H1 (cell line): Measurements from ENCODE around the gene MMS19. TPM values are rescaled to one million over a fixed set of nuclear protein-coding genes. Genes with fewer than 3 reads are reported as not detected.

Experiments
- USF2 ChIP-seq: IDR thresholded peaks from 2 replicates; pipeline ENCODE4 v1.6.1; 2011; ENCODE audit warnings: low read length, improper control_type of control experiment
- polyA plus RNA-seq, 7 experiments: library from polyadenylated mRNA; depleted of rRNA in 3 of 7; stranded (reverse) in 5 of 7; unstranded in 2 of 7; fragments of >200 nt in 5 of 7; fragments of 200-250 nt in 2 of 7; gene quantifications; 1 replicate in 5 of 7; 2 replicates in 1 of 7; 4 replicates in 1 of 7; pipeline versions ENCODE4 v1.2.1 to v1.2.3, GENCODE V29; 2011 to 2013; ENCODE audit warnings: missing spikeins in 2 of 7, mixed read lengths in 2 of 7
- total RNA-seq: library from RNA; stranded (reverse); fragmentation: NEBNext Ultra II Directional; extraction: Animal tissue kit (Norgen Biotek cat#: 25700); gene quantifications from 2 replicates; pipeline ENCODE4 v1.2.1, GENCODE V29; 2021

The MMS19 gene
- total and polyA plus RNA-seq, 2 of the 8 experiments (the other 6 are each of a cell fraction or from before 2014, with no cell fraction given): 130 to 221 TPM

- no peak for TF ChIP-seq USF2
These were observed 17.2 kb downstream of the MMS19 start (continued) for GRCh38 chr10:97481071-97481470.
